NOMO-1 (cell line): Measurements from ENCODE around the gene MCF2L.
A peak's percentile ranks its signal among the peaks of the same experiment; 100 is the strongest.

Experiments used
- DNase-seq, 2 experiments: peaks; one replicate each; lab custom pipeline; 2025; ENCODE audit not compliant: unreplicated experiment in 2 of 2; lab: John Stamatoyannopoulos, UW

MCF2L gene, protein sequence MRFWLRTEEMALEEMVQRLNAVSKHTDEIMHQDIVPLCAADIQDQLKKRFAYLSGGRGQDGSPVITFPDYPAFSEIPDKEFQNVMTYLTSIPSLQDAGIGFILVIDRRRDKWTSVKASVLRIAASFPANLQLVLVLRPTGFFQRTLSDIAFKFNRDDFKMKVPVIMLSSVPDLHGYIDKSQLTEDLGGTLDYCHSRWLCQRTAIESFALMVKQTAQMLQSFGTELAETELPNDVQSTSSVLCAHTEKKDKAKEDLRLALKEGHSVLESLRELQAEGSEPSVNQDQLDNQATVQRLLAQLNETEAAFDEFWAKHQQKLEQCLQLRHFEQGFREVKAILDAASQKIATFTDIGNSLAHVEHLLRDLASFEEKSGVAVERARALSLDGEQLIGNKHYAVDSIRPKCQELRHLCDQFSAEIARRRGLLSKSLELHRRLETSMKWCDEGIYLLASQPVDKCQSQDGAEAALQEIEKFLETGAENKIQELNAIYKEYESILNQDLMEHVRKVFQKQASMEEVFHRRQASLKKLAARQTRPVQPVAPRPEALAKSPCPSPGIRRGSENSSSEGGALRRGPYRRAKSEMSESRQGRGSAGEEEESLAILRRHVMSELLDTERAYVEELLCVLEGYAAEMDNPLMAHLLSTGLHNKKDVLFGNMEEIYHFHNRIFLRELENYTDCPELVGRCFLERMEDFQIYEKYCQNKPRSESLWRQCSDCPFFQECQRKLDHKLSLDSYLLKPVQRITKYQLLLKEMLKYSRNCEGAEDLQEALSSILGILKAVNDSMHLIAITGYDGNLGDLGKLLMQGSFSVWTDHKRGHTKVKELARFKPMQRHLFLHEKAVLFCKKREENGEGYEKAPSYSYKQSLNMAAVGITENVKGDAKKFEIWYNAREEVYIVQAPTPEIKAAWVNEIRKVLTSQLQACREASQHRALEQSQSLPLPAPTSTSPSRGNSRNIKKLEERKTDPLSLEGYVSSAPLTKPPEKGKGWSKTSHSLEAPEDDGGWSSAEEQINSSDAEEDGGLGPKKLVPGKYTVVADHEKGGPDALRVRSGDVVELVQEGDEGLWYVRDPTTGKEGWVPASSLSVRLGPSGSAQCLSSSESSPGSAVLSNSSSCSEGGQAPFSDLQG

DNA sequence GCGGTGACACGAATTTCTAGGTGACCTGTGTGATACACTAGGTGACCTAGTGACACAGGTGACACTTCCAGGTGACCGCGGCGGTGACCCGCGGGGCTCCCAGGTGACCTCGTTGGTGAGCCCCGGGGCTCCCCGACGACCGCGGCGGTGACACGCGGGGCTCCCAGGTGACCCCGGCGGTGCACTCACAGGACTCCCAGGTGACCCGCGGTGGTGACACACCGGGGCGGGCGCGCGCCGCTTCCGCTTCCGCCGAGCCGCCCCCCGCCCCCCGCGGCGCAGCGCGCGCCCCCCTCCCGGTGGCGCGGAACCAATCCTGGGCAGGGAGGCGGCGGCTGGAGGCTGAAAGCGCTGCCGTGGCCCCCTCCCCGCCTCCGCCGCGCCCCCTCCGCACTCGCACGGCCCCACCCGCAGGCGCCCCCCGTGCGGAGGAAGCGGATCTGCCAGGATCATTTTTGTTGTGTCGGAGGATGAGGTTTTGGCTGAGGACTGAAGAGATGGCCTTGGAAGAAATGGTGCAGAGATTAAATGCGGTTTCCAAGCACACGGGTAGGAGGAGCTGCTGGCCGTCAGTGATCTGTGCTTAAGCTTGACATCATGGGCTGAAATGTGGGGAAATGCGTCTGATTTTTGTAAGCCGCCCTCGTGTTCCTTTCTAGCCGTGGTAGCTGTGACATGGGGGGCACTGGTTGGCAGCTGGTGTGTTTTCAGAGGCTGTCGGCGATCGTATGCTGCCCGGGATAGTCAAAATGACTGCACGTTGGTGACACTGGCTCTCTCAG lies at the start of gene MCF2L:
MCF2L (plus strand) TSS at position 305 of the 782 bp plus-strand sequence; CDS start at position 471, 166 bp downstream.
- peak; percentile 62 to 63 for DNase-seq

DNA sequence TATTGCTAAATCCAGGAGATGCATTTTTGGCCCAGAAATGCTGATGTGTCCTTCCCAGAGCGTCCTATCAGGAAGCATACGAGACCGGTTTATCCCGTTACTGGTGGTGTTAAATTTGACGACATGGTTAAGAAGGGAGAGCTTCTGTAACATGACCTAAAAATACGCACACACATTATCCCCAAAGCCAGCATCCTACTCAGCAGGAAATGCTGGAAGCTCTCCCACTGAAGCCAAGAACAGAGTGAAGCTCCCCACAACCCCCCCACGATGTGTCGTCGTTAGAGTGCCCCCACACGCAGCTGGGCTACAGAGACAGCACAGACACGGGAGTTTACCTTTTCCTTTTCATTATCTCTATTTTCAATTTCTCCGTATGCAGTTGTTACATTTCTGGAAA lies 45.1 kb upstream of the MCF2L start:
- DNase-seq = no peak

DNA sequence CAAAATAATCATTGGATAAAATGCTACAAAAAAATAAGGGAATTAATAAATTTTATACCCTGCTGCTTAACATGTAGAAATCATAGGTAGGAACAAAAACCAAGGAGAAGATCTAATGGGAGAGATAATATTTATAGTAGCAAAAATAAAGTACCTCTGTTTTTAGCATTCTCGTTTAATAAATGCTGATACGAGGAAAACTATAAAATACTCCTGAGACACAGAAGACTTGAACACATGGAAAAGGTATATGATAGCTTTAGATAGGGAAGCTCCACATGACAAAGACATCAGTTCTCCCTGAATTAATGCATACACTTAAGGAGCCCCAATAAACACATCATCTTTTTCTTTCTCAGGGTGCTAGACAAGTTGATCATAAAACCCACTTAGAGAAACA lies 44.6 kb upstream of the MCF2L start:
- DNase-seq = no peak

DNA sequence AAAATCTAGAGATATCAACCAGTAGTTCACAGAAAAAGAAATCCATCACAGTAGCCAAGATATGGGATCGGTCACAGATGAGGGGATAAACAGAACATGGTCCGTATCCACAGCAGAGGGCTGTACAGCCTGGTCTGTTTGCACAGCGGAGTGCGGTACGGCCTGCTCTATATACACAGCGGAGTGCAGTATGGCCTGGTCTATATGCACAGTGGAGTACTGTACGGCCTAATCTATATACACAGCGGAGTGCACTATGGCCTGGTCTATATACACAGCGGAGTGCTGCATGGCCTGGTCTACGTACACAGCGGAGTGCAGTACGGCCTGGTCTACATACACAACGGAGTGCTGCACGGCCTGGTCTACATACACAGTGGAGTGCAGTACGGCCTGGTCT lies 43.0 kb upstream of the MCF2L start:
- DNase-seq = no peak

DNA sequence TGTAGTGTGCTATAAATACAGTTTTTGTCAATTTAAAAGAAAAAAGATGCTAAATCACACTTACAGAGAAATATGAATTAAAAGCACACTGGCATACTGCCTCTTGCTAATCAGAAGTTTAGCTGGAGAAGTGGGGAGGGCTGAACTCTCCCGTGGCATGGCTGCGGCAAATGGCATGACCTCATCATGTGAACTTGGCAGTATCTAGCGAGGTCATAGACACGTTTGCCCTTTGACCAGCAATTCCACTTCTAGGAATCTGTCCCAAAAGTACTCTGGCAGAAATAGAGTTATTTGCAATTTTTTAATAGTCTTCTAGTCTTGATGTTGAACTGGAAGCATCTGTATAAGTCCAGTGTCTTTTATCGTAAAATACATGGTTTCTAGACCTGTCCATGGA lies 42.0 kb upstream of the MCF2L start:
- DNase-seq = no peak

DNA sequence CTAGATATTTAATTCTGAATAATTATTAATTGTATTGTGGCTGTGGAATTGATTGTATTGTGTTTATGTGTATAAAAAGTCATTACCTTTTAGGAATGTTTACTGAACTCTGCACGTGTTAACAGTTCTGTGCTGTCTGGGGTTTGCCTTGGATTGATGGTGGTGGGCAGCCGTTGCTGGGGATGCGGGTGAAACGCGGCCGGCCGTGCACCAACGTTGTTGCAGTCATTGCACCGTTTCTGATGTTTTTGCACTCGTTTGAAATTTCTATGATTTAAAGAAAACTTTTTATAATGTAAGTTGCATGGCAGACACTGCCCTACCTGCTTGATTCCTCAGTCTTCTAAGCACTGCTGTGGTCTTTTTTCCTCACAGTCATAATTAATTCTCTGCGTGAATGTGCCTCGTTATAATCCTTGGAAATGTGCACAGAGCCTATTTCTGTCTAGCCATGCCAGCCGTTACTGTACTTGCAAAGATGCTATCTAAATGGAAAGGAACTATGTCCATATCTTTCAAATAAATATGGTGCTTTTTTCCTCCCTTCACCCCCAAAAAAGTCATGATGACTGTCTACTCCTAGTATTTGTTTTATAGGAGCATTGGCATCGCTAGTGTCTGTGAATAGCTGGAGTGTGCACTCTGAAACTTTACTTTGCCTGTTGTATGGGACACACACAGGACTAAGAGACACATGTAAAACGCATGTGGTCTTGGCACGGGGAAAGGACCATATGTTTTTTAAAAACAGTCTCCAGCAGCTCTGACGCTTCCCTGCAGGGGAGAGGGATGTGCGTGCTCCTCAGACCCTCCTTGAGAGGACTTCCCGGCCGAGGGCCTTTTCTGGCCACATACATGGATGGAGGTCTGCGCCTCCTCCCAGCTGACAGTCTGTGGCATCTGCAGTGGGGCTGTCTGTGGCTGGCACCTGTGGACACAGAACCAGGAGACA lies 40.7 kb upstream of the MCF2L start:
- no peak for DNase-seq

DNA sequence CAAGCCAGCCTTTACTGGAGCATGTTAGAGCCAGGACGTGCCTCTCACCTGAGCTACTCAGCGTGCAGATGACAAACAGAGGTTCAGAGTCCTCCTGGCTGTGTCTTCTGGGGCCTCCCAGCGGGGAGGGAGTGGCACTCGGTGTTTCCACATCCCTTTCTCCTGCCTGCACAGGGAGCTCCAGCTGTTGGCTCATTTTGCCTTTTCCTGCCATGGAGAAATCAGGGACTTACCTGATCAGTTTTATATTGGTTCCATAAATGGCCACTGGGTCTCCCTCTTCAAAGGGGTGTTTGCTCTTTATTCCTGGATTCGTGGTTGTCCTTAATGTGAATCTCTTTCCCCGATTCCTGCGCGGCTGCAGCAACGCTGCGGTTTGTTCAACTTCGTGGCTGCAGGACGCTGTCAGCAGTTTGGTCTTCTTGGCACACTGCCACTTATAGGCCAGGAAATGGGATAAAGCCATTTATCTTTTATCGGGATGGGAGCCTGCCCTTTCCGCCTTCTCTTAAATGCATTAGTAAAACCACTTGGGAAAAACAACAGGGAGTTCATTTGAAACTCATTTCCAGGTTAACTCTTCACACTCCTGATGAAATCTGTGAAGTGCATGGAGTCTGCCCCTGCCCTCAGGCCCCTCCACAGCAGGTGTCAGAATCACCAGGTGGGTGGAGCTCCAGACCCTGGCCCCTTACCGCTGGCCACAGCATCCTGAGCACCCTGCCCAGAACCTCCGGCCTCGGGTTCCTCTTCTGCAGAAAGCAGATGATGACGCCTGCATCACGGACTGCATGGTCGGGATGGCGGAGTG lies 39.8 kb upstream of the MCF2L start:
- no peak for DNase-seq

DNA sequence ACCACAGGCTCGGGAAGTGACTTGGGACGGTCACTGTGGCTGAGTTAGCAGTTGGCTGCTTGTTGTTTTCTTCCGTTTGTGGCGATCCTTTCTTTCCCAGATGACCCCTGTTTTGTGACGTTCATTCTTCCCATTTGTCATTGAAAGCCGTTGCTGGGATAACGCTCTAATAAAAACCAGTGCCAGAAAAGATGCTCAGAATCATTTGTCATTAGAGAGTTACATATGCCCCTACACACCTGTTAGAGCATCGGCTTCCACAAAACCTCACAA lies 39.3 kb upstream of the MCF2L start:
- no peak for DNase-seq

DNA sequence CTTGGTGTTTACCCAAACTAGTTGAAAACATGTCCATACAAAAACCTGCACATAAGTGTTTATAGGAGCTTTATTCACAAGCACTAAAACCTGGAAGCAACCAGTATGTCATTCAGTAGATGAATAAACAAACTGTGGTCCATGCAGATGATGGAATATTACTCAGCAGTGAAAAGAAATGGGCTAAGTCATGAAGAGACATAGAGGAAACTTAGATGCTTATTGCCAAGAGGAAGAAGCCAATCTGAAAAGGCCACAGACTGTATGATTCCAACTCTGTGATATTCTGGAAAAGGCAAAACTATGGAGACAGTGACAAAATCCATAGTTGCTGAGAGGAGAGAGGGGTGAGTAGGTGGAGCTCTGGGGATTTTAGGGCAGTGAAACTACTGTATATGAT lies 38.8 kb upstream of the MCF2L start:
- no peak for DNase-seq

DNA sequence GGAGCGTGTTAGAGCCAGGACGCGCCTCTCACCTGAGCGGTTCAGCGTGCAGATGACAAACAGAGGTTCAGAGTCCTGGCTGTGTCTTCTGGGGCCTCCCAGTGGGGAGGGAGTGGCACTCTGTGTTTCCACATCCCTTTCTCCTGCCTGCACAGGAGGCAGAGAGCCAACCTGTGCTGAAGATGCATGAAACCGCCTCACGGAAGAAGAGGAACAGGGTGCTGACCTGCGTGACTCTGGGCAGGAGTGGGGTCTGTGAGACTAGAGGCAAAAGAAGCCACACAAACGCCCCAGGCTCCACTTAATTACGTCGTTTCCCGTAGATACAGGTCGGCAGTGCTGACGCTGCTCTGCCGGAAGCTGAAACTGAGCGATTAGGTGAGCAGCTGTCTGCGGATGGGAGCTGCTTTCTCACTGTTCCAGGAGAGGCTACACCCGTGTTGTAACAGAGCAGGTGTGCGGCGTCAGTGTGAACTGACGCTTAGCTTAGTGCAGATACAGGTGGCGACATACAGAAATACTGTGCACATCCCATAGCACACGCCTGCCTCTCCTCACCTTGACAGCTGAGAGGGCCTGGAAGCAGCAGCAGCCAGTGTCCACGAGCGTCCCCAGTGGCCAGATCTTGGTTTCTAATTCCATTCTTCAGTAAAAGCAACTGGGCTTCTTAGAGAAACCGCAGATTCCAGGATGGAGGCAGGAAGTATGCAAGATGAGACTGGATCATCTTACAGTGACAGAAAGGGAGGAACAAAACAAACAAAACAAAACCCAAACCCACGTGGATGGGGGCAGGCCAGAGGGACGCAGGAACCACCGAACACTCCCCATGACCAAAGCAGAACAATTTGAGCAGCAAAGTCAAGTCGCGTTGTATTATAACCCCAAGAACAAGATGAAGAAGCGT lies 37.7 kb upstream of the MCF2L start:
- no peak for DNase-seq

DNA sequence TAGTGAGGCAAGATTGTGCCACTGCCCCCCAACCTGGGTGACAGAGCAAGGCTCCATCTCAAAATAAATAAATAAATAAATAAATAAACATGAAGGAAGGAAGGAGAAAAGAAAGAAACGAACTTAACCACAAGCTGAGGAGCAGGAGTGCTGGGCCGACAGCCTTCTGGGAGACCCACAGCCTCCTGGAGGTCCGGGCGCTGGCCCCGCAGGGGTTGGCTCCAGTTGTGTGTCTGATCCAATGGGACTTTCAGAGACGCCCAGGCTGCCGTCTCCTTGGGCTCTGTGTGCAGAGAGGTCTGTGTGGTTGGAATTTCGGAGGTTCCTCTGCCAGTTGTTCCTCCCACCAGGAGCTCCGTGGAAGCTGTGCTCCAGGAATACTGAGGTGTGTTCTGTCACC lies 36.0 kb upstream of the MCF2L start:
- DNase-seq = no peak

DNA sequence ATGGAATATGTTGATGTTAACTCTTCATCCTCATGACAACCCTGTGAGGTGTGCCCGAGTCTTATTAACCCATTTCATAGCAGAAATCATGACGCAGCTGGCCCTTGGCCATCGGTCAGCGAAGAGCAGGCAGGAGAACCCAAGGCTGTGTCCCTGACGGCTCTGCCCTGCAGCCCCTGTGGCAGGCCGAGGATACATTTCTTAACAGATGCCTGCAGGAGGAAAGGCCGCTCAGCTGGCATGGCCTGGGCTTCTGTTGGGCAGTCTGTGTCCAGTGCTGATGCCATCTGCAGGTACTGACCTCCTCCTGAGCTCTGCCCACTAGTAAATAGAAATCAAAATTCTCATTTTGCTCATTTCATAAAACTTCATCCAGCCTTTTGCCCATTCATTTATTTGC lies 35.4 kb upstream of the MCF2L start:
- no peak for DNase-seq

DNA sequence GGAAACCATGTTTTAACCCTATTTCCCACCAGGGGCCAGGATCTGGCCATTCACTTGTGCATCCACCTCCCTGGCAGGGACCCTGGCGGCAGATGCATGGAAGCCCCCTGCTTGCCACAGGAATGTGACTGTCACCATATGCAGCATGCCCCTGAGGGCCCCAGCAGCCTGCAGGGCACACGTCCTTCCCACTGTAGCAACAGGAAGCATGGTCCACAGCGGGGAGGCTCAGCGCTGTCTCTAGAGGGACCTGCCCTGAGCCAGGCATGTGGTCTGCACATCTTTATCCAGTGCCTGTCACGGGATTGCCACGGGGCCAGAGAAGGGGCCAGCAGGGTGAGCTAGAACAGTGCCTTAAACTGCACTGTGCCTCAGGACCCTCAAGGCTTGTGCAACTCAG lies 34.9 kb upstream of the MCF2L start:
- no peak for DNase-seq

DNA sequence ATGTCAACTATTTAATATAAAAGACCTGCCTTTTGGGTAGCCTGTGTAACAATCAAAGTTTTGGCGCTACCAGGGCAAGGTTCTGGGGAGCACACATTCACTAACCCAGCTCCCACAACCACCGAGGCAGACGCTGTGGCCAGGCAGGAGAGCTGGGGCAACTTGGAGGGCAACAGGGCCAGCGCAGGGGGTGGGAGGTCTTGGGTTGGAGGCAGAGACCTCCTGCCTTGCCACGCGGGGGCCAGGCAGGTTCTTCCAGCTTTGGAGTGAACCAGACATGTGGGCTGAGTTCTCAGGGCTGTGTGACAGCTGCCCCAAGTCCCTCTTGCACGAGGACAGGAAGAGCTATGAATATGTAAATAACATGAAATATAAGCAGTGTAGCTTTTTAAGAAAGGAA lies 30.3 kb upstream of the MCF2L start:
- DNase-seq = no peak

DNA sequence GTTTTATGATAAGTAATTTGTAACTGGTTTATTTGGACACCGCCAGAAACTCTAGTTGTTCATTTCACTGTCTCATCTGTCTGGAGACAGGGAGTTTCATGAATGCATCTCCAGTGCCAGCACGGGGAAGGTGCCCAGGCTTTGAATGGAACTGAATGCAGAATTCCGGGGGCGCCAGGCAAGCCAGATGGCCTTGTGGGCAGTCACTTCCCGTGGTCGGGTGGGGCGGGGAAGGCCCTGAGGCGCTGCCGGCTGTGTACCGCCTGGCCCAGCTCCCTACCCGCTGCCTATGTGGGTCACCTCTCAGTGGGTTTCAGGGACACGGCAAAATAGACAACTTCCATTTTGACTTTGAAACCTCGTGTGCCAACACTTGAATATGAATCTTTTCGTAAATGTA lies 28.8 kb upstream of the MCF2L start:
- DNase-seq = no peak

DNA sequence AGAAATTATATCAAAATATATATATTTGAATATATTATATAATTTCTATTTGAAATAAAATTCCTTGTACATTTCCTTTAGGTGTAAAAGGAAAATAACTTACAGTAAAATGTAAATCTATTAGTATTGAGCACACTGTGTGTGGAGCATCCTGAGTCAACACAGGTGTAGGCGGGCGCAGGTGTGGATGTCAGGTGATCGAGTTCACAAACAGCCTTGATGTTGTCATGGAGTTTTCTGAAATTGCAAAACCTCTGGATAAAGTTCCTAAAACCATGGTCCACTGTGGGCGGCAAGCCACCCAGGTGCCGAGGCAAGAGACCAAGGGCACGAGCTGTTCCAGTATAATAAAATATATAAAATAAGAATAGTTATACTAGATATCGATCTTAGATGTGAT lies 27.7 kb upstream of the MCF2L start:
- no peak for DNase-seq

DNA sequence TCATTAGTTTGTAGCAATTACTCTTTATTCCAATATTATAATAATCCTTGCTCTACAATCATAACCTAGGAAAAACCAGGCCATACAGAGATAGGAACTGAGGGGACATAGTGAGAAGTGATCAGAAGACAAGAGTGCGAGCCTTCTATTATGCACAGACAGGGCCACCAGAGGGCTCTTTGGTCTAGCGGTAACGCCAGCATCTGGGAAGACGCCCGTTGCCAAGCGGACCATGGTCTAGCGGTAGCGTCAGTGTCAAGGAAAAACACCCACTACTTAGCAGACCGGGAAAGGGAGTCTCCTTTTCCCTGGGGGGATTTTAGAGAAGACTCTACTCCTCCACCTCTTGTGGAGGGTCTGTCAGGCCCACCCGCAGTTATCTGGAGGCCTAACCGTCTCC lies 27.2 kb upstream of the MCF2L start:
- peak in 1 of 2 experiments; percentile 1 for DNase-seq

DNA sequence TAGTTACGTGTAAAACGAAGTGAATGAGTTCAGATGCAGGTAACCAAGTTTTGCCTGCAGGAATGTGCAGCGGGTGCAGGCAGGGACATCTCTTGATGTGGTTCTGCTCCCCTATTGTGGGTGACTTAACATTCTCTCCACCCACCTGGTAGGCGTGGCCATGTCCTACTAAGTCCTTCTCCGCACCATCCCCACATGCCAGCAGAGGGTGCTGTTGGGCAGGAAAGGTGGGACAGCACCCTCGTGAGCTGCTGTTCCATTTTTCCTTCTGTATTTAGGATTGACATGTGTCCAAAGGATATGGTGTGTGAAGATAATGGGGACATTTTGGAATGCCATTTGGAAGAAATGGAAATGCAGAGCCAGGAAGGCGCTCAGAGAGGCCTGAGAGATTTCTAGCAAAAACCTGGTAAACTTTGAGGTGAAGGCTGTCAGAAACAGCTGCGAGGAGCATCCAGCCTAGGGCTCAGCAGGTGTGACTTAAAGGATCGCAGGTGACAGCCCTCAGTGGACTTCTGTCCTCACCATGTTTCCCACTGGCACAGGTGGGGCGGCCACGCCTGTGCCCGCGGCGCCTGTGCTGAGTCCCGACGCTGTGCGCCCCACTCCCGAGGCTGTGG lies 26.2 kb upstream of the MCF2L start:
- DNase-seq = peak; percentile 82 to 88
